Gastrocnemius medialis (tissue), 4 donors: ENCODE data around the gene MCU.

Source experiments
- POLR2A ChIP-seq, 2 donors: fragments of 450-650 bp; IDR thresholded peaks; one replicate each; pipeline ENCODE4 v1.6.1; 2017; ENCODE audit warnings: antibody characterized with exemption in 2 of 2, mild to moderate bottlenecking in 2 of 2, moderate library complexity in 2 of 2
- TF ChIP-seq, protein P1 (sequence below), 5 experiments: fragments of 450-650 bp in 3 of 5; fragments of 200-600 bp in 2 of 5; sonication (generic) in 2 of 5; IDR thresholded peaks in 4 of 5; conservative IDR thresholded peaks in 1 of 5; 1 replicate in 4 of 5; 2 replicates in 1 of 5; pipeline ENCODE4 v1.5.1; 2016 to 2019; ENCODE audit warnings: antibody characterized with exemption in 5 of 5, mild to moderate bottlenecking in 3 of 5, moderate library complexity in 3 of 5

DNA sequence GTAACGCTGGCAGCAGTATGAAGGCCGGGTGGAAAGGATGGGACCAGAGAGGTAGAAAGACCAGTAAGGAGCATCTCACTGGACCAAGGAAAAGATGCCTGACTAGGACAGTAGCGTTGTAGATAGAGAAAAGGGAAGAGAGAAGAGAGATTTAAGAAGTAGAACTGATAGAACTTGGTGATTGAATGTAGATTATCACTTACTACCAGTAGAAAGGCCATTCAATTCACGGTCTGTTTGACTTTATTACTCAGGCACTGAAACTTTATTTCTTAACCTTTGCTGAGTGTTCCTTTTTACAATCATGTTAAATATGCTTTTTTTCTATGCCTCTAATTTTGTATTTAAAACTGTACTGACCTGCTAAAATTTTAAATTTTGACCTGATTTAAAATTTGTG lies 12.2 kb downstream of the MCU start:
- TF ChIP-seq, protein P1, sequence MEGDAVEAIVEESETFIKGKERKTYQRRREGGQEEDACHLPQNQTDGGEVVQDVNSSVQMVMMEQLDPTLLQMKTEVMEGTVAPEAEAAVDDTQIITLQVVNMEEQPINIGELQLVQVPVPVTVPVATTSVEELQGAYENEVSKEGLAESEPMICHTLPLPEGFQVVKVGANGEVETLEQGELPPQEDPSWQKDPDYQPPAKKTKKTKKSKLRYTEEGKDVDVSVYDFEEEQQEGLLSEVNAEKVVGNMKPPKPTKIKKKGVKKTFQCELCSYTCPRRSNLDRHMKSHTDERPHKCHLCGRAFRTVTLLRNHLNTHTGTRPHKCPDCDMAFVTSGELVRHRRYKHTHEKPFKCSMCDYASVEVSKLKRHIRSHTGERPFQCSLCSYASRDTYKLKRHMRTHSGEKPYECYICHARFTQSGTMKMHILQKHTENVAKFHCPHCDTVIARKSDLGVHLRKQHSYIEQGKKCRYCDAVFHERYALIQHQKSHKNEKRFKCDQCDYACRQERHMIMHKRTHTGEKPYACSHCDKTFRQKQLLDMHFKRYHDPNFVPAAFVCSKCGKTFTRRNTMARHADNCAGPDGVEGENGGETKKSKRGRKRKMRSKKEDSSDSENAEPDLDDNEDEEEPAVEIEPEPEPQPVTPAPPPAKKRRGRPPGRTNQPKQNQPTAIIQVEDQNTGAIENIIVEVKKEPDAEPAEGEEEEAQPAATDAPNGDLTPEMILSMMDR (IDR thresholded peaks at IDR 0.05 in 4 of 5, conservative IDR thresholded peaks at IDR 0.05 in 1 of 5), result no peak
- TF ChIP-seq POLR2A (IDR thresholded peaks at IDR 0.05), result no peak
